HG03354 (cell line): ENCODE results near the gene EOMES.
"Not testable (repeated sequence)": the region's sequence is repeated elsewhere in the genome, so short reads cannot be mapped to it uniquely, and the experiment has no call there.

Experiments
- ATAC-seq: cut with Tn5 transposase; IDR thresholded peaks from one replicate; pipeline ENCODE4 v1.9.1; 2021; ENCODE audit warnings: mild to moderate bottlenecking; ENCODE audit not compliant: unreplicated experiment, poor library complexity, severe bottlenecking

The EOMES gene

GRCh38 chr3:27721717-27722564 lies at the start of gene EOMES:
EOMES (minus strand) TSS chr3:27722323; CDS start chr3:27722294, 29 bp downstream.
- ATAC-seq: peak; percentile 67

GRCh38 chr3:27770384-27770783 lies 48.3 kb upstream of the EOMES start:
- ATAC-seq: not testable (repeated sequence)

GRCh38 chr3:27767000-27767399 lies 44.9 kb upstream of the EOMES start:
- no peak for ATAC-seq

- no peak for ATAC-seq
These were observed 36.0 kb upstream of the EOMES start for GRCh38 chr3:27758083-27758482.

GRCh38 chr3:27756877-27757276 lies 34.8 kb upstream of the EOMES start:
- ATAC-seq: no peak

GRCh38 chr3:27752926-27753325 lies 30.8 kb upstream of the EOMES start:
- ATAC-seq: no peak

- no peak for ATAC-seq
These were observed 27.5 kb upstream of the EOMES start for GRCh38 chr3:27749643-27750042.

GRCh38 chr3:27746838-27747237 lies 24.7 kb upstream of the EOMES start:
- ATAC-seq: no peak

- no peak for ATAC-seq
These were observed 18.7 kb upstream of the EOMES start for GRCh38 chr3:27740854-27741253.

- ATAC-seq: no peak
These were observed 15.0 kb upstream of the EOMES start for GRCh38 chr3:27737091-27737490.

- no peak for ATAC-seq
These were observed 8.9 kb upstream of the EOMES start for GRCh38 chr3:27730774-27731659.

GRCh38 chr3:27729748-27730611 lies 7.9 kb upstream of the EOMES start:
- no peak for ATAC-seq

- ATAC-seq: no peak
These were observed 7.2 kb upstream of the EOMES start for GRCh38 chr3:27729325-27729724.

GRCh38 chr3:27728195-27729087 lies 6.3 kb upstream of the EOMES start:
- ATAC-seq: peak; percentile 60

- no peak for ATAC-seq
These were observed 4.1 kb upstream of the EOMES start for GRCh38 chr3:27726240-27726639.

GRCh38 chr3:27724459-27725197 lies 2.5 kb upstream of the EOMES start:
- no peak for ATAC-seq

GRCh38 chr3:27723815-27724458 lies 1.8 kb upstream of the EOMES start:
- no peak for ATAC-seq

GRCh38 chr3:27723456-27723814 lies 1.3 kb upstream of the EOMES start:
- ATAC-seq: no peak
